Osteocyte (in vitro differentiated cells): ENCODE data around the gene GAPDHS. TPM values are rescaled to one million over a fixed set of nuclear protein-coding genes. Genes with fewer than 3 reads are reported as not detected.

Source experiments
- DNase-seq: peaks from one replicate; pipeline ENCODE4 v3.0.0; 2021; ENCODE audit warnings: mixed read lengths; ENCODE audit not compliant: unreplicated experiment; ENCODE audit errors: extremely low spot score
- H3K27ac Mint-ChIP-seq: one replicate; pipeline ENCODE4 v1.8.0; 2021; ENCODE audit warnings: mild to moderate bottlenecking, mixed read lengths; ENCODE audit not compliant: unreplicated experiment
- H3K27me3 Mint-ChIP-seq: one replicate; pipeline ENCODE4 v1.8.0; 2021; ENCODE audit warnings: mixed read lengths; ENCODE audit not compliant: unreplicated experiment
- H3K36me3 Mint-ChIP-seq: one replicate; pipeline ENCODE4 v1.8.0; 2021; ENCODE audit warnings: mixed read lengths; ENCODE audit not compliant: unreplicated experiment
- H3K4me1 Mint-ChIP-seq: one replicate; pipeline ENCODE4 v1.8.0; 2021; ENCODE audit warnings: mixed read lengths; ENCODE audit not compliant: unreplicated experiment
- H3K4me3 Mint-ChIP-seq: one replicate; pipeline ENCODE4 v1.8.0; 2021; ENCODE audit warnings: mild to moderate bottlenecking, moderate library complexity, mixed read lengths; ENCODE audit not compliant: unreplicated experiment
- H3K9me3 Mint-ChIP-seq: one replicate; pipeline ENCODE4 v1.8.0; 2021; ENCODE audit warnings: mixed read lengths; ENCODE audit not compliant: unreplicated experiment
- total RNA-seq: library from RNA; stranded (reverse); gene quantifications from 2 replicates; pipeline ENCODE4 v1.2.1, GENCODE V29; 2021
- TF ChIP-seq, protein P1 (sequence below): fragments of 200-600 bp; sonication (generic); IDR thresholded peaks from 2 replicates; pipeline ENCODE4 v1.5.0; 2021; ENCODE audit warnings: antibody characterized with exemption, mild to moderate bottlenecking, moderate library complexity

The GAPDHS gene
- total RNA-seq, 1 donor from 2014 or later, result not detected

DNA sequence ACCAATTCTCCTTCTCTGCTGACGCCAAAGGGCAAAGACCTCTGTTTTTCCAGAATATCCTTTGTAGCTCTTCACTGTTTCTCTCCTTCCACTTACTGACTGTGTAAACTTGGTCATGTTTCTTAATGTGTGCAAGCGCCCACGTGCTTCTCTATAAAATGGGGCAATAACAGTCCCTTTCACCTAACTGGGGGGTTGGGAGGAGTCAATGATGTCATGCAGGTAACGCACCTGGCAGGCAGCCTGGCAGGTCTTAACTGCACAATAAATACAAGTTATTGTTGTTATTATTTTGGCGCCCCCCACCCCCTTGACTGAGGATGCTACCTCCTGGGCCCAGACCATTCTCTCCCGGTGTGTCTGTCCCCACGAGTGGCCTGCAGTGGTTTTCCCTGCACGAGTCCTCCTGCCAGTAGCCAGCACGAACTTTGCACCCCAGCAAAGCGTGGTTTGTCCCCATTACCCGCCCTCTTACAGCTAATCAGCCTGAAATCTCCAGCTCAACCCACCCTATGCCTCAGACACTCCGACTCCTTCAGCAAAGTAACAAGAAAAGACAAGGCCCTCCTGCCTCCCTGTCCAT is 10.4 kb upstream of the GAPDHS start:
- H3K4me3 Mint-ChIP-seq, result no peak overlapping the region
- peaks cover 8% of the 10 kb centered on the region for H3K4me1 Mint-ChIP-seq
- no peaks in the 10 kb centered on the region for H3K36me3 Mint-ChIP-seq
- DNase-seq, result no peak
- TF ChIP-seq, protein P1, sequence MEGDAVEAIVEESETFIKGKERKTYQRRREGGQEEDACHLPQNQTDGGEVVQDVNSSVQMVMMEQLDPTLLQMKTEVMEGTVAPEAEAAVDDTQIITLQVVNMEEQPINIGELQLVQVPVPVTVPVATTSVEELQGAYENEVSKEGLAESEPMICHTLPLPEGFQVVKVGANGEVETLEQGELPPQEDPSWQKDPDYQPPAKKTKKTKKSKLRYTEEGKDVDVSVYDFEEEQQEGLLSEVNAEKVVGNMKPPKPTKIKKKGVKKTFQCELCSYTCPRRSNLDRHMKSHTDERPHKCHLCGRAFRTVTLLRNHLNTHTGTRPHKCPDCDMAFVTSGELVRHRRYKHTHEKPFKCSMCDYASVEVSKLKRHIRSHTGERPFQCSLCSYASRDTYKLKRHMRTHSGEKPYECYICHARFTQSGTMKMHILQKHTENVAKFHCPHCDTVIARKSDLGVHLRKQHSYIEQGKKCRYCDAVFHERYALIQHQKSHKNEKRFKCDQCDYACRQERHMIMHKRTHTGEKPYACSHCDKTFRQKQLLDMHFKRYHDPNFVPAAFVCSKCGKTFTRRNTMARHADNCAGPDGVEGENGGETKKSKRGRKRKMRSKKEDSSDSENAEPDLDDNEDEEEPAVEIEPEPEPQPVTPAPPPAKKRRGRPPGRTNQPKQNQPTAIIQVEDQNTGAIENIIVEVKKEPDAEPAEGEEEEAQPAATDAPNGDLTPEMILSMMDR, result no peak
- peaks cover 7% of the 10 kb centered on the region for H3K27me3 Mint-ChIP-seq
- no peak overlapping the region for H3K27ac Mint-ChIP-seq
- no peaks in the 10 kb centered on the region for H3K9me3 Mint-ChIP-seq

DNA sequence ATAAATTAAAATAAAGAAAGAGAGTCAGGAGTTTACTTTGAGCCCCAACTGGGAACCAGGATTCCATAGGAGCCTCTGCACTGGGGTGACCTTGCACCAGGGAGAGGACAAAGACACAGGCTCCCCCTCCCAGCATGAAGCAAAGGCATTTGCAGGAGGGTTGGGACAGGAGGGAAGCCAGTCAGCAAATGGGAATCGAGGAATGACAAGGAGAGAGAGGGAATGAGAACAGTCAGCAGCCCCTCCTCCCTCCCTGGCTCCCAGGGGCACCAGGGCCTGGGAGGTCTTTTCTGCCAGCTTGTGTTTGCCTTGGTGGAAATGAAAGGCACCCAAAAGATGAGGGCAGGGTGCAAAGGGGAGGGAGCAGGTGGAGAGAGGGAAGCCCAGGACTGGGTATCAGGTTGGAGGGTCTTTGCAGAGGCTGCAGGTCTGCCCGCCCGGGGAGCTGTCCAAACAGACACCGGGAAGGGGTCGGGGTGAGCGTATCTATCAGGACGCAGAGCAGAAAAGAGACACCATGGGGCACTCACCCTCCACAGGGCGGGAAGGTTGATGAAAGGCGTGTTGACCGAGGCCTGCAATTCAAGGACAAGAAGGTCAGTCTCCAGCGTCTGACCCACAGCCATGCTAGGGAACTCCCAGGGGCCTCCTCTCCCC is 8.9 kb upstream of the GAPDHS start:
- Mint-ChIP-seq H3K27ac (no peak overlapping the region), H3K36me3 (no peaks in the 10 kb centered on the region), H3K9me3 (no peaks in the 10 kb centered on the region), H3K27me3 (peaks cover 7% of the 10 kb centered on the region), H3K4me1 (peaks cover 2% of the 10 kb centered on the region), H3K4me3 (no peak overlapping the region)
- TF ChIP-seq, protein P1, result no peak
- no peak for DNase-seq

DNA sequence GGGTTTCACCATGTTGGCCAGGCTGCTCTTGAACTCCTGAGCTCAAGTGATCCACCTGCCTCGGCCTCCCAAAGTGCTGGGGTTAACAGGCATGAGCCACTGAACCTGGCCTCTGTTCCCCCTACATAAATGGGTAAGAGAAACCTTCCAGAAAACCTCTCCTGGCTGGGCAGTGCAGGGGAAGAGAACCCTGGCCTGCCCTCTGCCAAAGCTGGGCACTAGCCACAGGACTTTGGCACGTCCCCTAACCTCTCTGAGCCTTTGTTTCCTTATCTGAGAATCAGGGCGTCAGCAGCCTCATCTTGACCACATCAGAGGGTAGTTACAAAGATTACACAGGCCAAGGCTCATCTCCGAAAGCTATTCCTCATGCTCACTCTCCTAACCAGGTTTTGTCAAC is 7.4 kb upstream of the GAPDHS start:
- H3K27ac Mint-ChIP-seq, result no peak overlapping the region
- H3K36me3 Mint-ChIP-seq, result no peaks in the 10 kb centered on the region
- DNase-seq, result no peak
- no peaks in the 10 kb centered on the region for H3K4me1 Mint-ChIP-seq
- H3K4me3 Mint-ChIP-seq, result no peak overlapping the region
- H3K27me3 Mint-ChIP-seq, result peaks cover 7% of the 10 kb centered on the region
- TF ChIP-seq, protein P1, result no peak
- H3K9me3 Mint-ChIP-seq, result no peaks in the 10 kb centered on the region

DNA sequence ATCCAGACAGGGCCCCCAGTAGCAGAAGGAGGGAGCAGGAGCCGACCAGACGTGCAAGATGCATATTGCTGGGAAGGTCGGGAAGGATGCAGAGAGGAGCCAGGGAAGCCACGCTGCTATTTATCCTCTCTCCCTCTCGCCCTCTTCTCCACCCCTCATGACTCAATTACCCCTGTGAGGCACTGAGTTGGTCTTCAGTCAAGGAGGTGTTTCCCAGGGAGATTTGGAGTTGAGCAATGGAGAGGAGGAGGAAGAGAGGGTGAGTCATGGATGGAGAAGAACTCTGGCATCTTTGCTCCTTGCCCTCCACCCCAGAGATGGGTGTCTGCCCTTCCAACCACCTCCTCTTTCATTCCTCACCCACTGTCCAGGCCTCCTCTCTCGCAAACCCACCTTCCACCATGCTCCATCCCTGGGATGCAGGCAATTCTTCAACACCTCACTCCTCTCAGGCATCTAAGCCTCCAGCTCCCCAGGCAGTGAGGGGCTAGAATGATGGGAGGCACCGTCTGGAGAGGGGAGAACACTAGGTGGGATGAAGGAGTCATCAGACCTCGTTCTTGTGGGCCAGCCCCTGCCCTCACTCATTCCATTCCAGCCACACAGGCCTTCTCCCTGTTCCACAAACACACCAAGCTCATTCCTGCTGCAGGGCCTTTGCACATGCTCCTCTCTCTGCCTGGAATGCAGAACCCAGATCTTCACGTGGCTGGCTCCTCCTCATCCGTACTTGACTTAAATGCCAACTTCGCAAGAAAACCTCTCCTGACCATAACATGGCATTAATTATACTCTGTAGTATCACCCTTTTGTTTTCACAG is 4.8 kb upstream of the GAPDHS start, which contains the start of gene SBSN:
Gene SBSN, minus strand, starts transcription at position 94 of the 821 bp plus-strand sequence. Its CDS starts 30 bp downstream, at position 64.
- Mint-ChIP-seq H3K27me3 (peaks cover 12% of the 10 kb centered on the region), H3K36me3 (no peaks in the 10 kb centered on the region), H3K4me3 (no peak within 1 kb of the TSS), H3K9me3 (no peaks in the 10 kb centered on the region), H3K27ac (no peak within 1 kb of the TSS), H3K4me1 (no peaks in the 10 kb centered on the region)
- TF ChIP-seq, protein P1, result no peak
- no peak for DNase-seq
